A549 (cell line): ENCODE data around the gene FASTK. TPM values are rescaled to one million over a fixed set of nuclear protein-coding genes. Genes with fewer than 3 reads are reported as not detected.

ENCODE experiments used
- ATAC-seq, 2 experiments: fragments of 200-7000 bp in 1 of 2; fragments of >200 bp in 1 of 2; cut with Nextera tagmentation in 1 of 2; cut with Tn5 transposase in 1 of 2; 3 replicates each; pipeline versions ENCODE4 v1.8.0 to v1.9.1; 2018 to 2020; ENCODE audit warnings: mild to moderate bottlenecking in 1 of 2, moderate library complexity in 1 of 2
- CTCF ChIA-PET: fragments of 300-600 bp; sonication (Branson Sonifier 250); formaldehyde crosslinking; extraction: SDS; loops from one replicate; lab custom pipeline; 2021; ENCODE audit warnings: antibody characterized with exemption, inconsistent platforms; lab: Yijun Ruan, JAX
- POLR2A ChIA-PET: fragments of 350-600 bp; formaldehyde crosslinking; extraction: SDS; loops from one replicate; lab custom pipeline; 2021; ENCODE audit warnings: antibody characterized with exemption, inconsistent platforms; lab: Yijun Ruan, JAX
- DNase-seq, 2 experiments: peaks; one replicate each; pipeline versions ENCODE4 v3.0.0 to v3.0.0-alpha.2; 2011 to 2016; ENCODE audit warnings: low read depth in 1 of 2, low spot score in 1 of 2
- FAIRE-seq: peaks from 2 replicates; lab custom pipeline; 2011; peaks lifted over from hg19 to GRCh38; lab: Jason Lieb, UNC
- H3K27ac ChIP-seq, 2 experiments: fragments of >200 bp; sonication (Bioruptor Twin); formaldehyde crosslinking; 3 replicates each; pipeline ENCODE4 v1.5.1; 2016 to 2017
- H3K4me1 ChIP-seq: fragments of >200 bp; sonication (Bioruptor Twin); formaldehyde crosslinking; 3 replicates; pipeline ENCODE4 v1.6.1; 2016
- H3K4me2 ChIP-seq: fragments of >200 bp; sonication (Bioruptor Twin); formaldehyde crosslinking; 3 replicates; pipeline ENCODE4 v1.6.1; 2016
- H3K4me3 ChIP-seq: fragments of >200 bp; sonication (Bioruptor Twin); formaldehyde crosslinking; 3 replicates; pipeline ENCODE4 v1.5.1; 2016
- H3K9me3 ChIP-seq: fragments of >200 bp; sonication (Bioruptor Twin); formaldehyde crosslinking; 3 replicates; pipeline ENCODE4 v1.6.1; 2016
- CEBPB ChIP-seq, 2 experiments: fragments of >200 bp in 1 of 2; sonication (Bioruptor Twin) in 1 of 2; formaldehyde crosslinking in 1 of 2; IDR thresholded peaks; 2 replicates each; pipeline ENCODE4 v1.6.1; 2012 to 2016
- CHD2 ChIP-seq: fragments of 150-350 bp; IDR thresholded peaks from 2 replicates; pipeline ENCODE4 v1.6.1; 2014; ENCODE audit warnings: low read length; ENCODE audit not compliant: partially characterized antibody
- CTCF ChIP-seq: fragments of >200 bp; sonication (Bioruptor Twin); formaldehyde crosslinking; IDR thresholded peaks from 3 replicates; pipeline ENCODE4 v1.5.1; 2016
- EHF ChIP-seq: fragments of 250-450 bp; sonication (Bioruptor Pico); IDR thresholded peaks from 2 replicates; pipeline ENCODE4 v1.5.0; 2020; ENCODE audit warnings: mild to moderate bottlenecking
- EHMT2 ChIP-seq: fragments of 200-600 bp; sonication (generic); IDR thresholded peaks from 2 replicates; pipeline ENCODE4 v1.6.1; 2016; ENCODE audit warnings: antibody characterized with exemption, low read depth, mild to moderate bottlenecking, moderate library complexity
- ESRRA ChIP-seq: fragments of 150-350 bp; IDR thresholded peaks from 2 replicates; pipeline ENCODE4 v1.6.1; 2014; ENCODE audit warnings: mild to moderate bottlenecking, low read length, borderline replicate concordance
- FOSL2 ChIP-seq, 2 experiments: fragments of 450-650 bp in 1 of 2; fragments of >200 bp in 1 of 2; sonication (Bioruptor Twin) in 1 of 2; formaldehyde crosslinking; IDR thresholded peaks; 2 replicates each; pipeline versions ENCODE4 v1.5.0 to v1.6.1; 2016 to 2020; ENCODE audit warnings: mild to moderate bottlenecking in 1 of 2, moderate library complexity in 1 of 2
- HDAC2 ChIP-seq: fragments of 200-600 bp; sonication (generic); IDR thresholded peaks from 2 replicates; pipeline ENCODE4 v1.6.1; 2016
- HOXA7 ChIP-seq: fragments of 250-450 bp; sonication (Bioruptor Pico); IDR thresholded peaks from 2 replicates; pipeline ENCODE4 v1.5.0; 2020; ENCODE audit warnings: mild to moderate bottlenecking, moderate library complexity
- JUN ChIP-seq, 2 experiments: fragments of >200 bp; sonication (Bioruptor Twin); formaldehyde crosslinking; IDR thresholded peaks; 2 replicates in 1 of 2; 3 replicates in 1 of 2; pipeline ENCODE4 v1.6.1; 2016 to 2017
- MAFK ChIP-seq: fragments of 450-650 bp; IDR thresholded peaks from 2 replicates; pipeline ENCODE4 v1.6.1; 2014; ENCODE audit not compliant: partially characterized antibody
- MAX ChIP-seq: IDR thresholded peaks from 2 replicates; pipeline ENCODE4 v1.6.1; 2012
- MAZ ChIP-seq: fragments of 150-350 bp; IDR thresholded peaks from 2 replicates; pipeline ENCODE4 v1.6.1; 2014; ENCODE audit warnings: antibody characterized with exemption, low read depth, low read length, borderline replicate concordance
- MYC ChIP-seq: IDR thresholded peaks from 2 replicates; pipeline ENCODE4 v1.6.1; 2012; ENCODE audit warnings: mild to moderate bottlenecking, inconsistent platforms, low read length, improper control_type of control experiment, borderline replicate concordance
- NPAS2 ChIP-seq: fragments of 250-450 bp; sonication (Bioruptor Pico); IDR thresholded peaks from 2 replicates; pipeline ENCODE4 v1.8.0; 2022; ENCODE audit warnings: mild to moderate bottlenecking, moderate library complexity, borderline replicate concordance
- NR3C1 ChIP-seq: fragments of >200 bp; sonication (Bioruptor Twin); formaldehyde crosslinking; IDR thresholded peaks from 3 replicates; pipeline ENCODE4 v1.6.1; 2017
- RARB ChIP-seq: fragments of 250-450 bp; sonication (Bioruptor Pico); IDR thresholded peaks from 2 replicates; pipeline ENCODE4 v1.8.0; 2021; ENCODE audit warnings: mild to moderate bottlenecking, moderate library complexity
- RCOR1 ChIP-seq: fragments of 150-350 bp; IDR thresholded peaks from 2 replicates; pipeline ENCODE4 v1.6.1; 2014; ENCODE audit warnings: antibody characterized with exemption, low read length, low read depth
- WGBS: methylation state at CpG from one replicate; pipeline ENCODE4 v1.1.6; 2017; ENCODE audit errors: missing lambda C conversion rate; 5-methylcytosine and 5-hydroxymethylcytosine counted together
- polyA plus RNA-seq, 4 experiments: library from polyadenylated mRNA; depleted of rRNA in 3 of 4; stranded (reverse); fragments of >200 nt; fragmentation: RNase III in 1 of 4; extraction: RNeasy Plus Mini Kit Qiagen cat#74134 plus additional on column Dnase treatment in 1 of 4; gene quantifications; 2 replicates in 3 of 4; 3 replicates in 1 of 4; pipeline ENCODE4 v1.2.3, GENCODE V29; 2011 to 2017
- TF ChIP-seq, protein P1 (sequence below): fragments of 250-450 bp; sonication (Bioruptor Pico); IDR thresholded peaks from 2 replicates; pipeline ENCODE4 v1.5.0; 2021; ENCODE audit warnings: mild to moderate bottlenecking, moderate library complexity, borderline replicate concordance
- TF ChIP-seq, protein P2 (sequence below): IDR thresholded peaks from 2 replicates; pipeline ENCODE4 v1.6.1; 2012
- TF ChIP-seq, protein P3 (sequence below): fragments of 200-600 bp; sonication (generic); IDR thresholded peaks from 2 replicates; pipeline ENCODE4 v1.6.1; 2016; ENCODE audit warnings: antibody characterized with exemption, mild to moderate bottlenecking, moderate library complexity

The FASTK gene
- polyA plus RNA-seq, 2 of the 4 experiments (the other 2 are of a cell fraction), result 38.5 to 72.4 TPM

- no peak overlapping the region for H3K4me3 ChIP-seq
- peaks cover 29% of the 10 kb centered on the region for H3K4me1 ChIP-seq
- WGBS, result 83% methylated on average over 14 of the region's 14 CpGs
- peak overlapping the region in 1 of 2 experiments; percentile 99; a peak in 2 of 6 replicates for H3K27ac ChIP-seq
- POLR2A ChIA-PET, result interaction anchor here (1.1 kb wide), 1 partner anchor 15 kb away, joined by 4 read pairs; the partner anchor contains the start of gene FASTK
- TF ChIP-seq CHD2 (no peak), MAZ (no peak), RARB (CRISPR knock-in tag) (no peak), RCOR1 (no peak), FOSL2 (IDR thresholded peaks at IDR 0.05) (no peak), FOSL2 (CRISPR knock-in tag; IDR thresholded peaks at IDR 0.05) (no peak), NR3C1 (no peak), EHF (CRISPR knock-in tag) (no peak), JUN (IDR thresholded peaks at IDR 0.05) (no peak), CEBPB (IDR thresholded peaks at IDR 0.05) (no peak), EHMT2 (no peak)
- TF ChIP-seq, protein P1, sequence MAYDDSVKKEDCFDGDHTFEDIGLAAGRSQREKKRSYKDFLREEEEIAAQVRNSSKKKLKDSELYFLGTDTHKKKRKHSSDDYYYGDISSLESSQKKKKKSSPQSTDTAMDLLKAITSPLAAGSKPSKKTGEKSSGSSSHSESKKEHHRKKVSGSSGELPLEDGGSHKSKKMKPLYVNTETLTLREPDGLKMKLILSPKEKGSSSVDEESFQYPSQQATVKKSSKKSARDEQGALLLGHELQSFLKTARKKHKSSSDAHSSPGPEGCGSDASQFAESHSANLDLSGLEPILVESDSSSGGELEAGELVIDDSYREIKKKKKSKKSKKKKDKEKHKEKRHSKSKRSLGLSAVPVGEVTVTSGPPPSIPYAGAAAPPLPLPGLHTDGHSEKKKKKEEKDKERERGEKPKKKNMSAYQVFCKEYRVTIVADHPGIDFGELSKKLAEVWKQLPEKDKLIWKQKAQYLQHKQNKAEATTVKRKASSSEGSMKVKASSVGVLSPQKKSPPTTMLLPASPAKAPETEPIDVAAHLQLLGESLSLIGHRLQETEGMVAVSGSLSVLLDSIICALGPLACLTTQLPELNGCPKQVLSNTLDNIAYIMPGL (CRISPR knock-in tag), result no peak
- TF ChIP-seq, protein P2, sequence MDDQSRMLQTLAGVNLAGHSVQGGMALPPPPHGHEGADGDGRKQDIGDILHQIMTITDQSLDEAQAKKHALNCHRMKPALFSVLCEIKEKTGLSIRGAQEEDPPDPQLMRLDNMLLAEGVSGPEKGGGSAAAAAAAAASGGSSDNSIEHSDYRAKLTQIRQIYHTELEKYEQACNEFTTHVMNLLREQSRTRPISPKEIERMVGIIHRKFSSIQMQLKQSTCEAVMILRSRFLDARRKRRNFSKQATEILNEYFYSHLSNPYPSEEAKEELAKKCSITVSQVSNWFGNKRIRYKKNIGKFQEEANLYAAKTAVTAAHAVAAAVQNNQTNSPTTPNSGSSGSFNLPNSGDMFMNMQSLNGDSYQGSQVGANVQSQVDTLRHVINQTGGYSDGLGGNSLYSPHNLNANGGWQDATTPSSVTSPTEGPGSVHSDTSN, result no peak
- no peak for FAIRE-seq
- ATAC-seq, result no peak
- CTCF ChIA-PET, result interaction anchor here (1.0 to 5.7 kb wide), 5 partner anchors 9 to 42 kb away, joined by 3 to 64 read pairs (median 4); no protein-coding TSS in a partner anchor
- H3K4me2 ChIP-seq, result no peak overlapping the region
- DNase-seq, result no peak
- H3K9me3 ChIP-seq, result no peaks in the 10 kb centered on the region
Measured at GRCh38 chr7:151065516-151065915, 15.1 kb downstream of the FASTK start.

- FAIRE-seq, result no peak
- CTCF ChIA-PET, result interaction anchor here (5.3 to 5.7 kb wide), 2 partner anchors 10 to 22 kb away, joined by 32 to 64 read pairs; partner anchors contain the start of gene AGAP3
- H3K27ac ChIP-seq, result peak overlapping the region in 1 of 2 experiments; percentile 99; a peak in 2 of 6 replicates
Measured at GRCh38 chr7:151064993-151065392, 15.6 kb downstream of the FASTK start.

More at GRCh38 chr7:151064993-151065392, 15.6 kb downstream of the FASTK start:
- DNase-seq (no peak), ATAC-seq (no peak)
- H3K4me2 ChIP-seq, result no peak overlapping the region
- peaks cover 29% of the 10 kb centered on the region for H3K4me1 ChIP-seq
- TF ChIP-seq CHD2 (no peak), NPAS2 (CRISPR knock-in tag) (no peak), EHMT2 (no peak), CTCF (no peak), RCOR1 (no peak), MAFK (no peak), RARB (CRISPR knock-in tag) (no peak), MAX (no peak), MYC (no peak), ESRRA (no peak), HOXA7 (no peak), HDAC2 (no peak)
- TF ChIP-seq, protein P3, sequence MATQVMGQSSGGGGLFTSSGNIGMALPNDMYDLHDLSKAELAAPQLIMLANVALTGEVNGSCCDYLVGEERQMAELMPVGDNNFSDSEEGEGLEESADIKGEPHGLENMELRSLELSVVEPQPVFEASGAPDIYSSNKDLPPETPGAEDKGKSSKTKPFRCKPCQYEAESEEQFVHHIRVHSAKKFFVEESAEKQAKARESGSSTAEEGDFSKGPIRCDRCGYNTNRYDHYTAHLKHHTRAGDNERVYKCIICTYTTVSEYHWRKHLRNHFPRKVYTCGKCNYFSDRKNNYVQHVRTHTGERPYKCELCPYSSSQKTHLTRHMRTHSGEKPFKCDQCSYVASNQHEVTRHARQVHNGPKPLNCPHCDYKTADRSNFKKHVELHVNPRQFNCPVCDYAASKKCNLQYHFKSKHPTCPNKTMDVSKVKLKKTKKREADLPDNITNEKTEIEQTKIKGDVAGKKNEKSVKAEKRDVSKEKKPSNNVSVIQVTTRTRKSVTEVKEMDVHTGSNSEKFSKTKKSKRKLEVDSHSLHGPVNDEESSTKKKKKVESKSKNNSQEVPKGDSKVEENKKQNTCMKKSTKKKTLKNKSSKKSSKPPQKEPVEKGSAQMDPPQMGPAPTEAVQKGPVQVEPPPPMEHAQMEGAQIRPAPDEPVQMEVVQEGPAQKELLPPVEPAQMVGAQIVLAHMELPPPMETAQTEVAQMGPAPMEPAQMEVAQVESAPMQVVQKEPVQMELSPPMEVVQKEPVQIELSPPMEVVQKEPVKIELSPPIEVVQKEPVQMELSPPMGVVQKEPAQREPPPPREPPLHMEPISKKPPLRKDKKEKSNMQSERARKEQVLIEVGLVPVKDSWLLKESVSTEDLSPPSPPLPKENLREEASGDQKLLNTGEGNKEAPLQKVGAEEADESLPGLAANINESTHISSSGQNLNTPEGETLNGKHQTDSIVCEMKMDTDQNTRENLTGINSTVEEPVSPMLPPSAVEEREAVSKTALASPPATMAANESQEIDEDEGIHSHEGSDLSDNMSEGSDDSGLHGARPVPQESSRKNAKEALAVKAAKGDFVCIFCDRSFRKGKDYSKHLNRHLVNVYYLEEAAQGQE, result no peak
- POLR2A ChIA-PET, result no interaction called here
- WGBS, result 89% methylated on average over 6 of the region's 6 CpGs
- H3K4me3 ChIP-seq, result no peak overlapping the region
- H3K9me3 ChIP-seq, result no peaks in the 10 kb centered on the region
